Adrenal gland (tissue), 5 donors: ENCODE measurements around the gene SLC17A3.

Experiments used
- POLR2A ChIP-seq, 2 donors: fragments of 450-650 bp; IDR thresholded peaks; one replicate each; pipeline ENCODE4 v1.6.1; 2017; ENCODE audit warnings: antibody characterized with exemption in 2 of 2, mild to moderate bottlenecking in 2 of 2, moderate library complexity in 1 of 2
- TF ChIP-seq, protein P1 (sequence below), 6 experiments: fragments of 450-650 bp in 4 of 6; fragments of 200-600 bp in 2 of 6; sonication (generic) in 1 of 6; IDR thresholded peaks; 1 replicate in 5 of 6; 2 replicates in 1 of 6; pipeline versions ENCODE4 v1.5.1 to v1.8.0; 2016 to 2021; ENCODE audit warnings: antibody characterized with exemption in 6 of 6, mild to moderate bottlenecking in 2 of 6, moderate library complexity in 1 of 6
- donor health status: DM: no; HTN: no; CAD: no.

- TF ChIP-seq, protein P1, sequence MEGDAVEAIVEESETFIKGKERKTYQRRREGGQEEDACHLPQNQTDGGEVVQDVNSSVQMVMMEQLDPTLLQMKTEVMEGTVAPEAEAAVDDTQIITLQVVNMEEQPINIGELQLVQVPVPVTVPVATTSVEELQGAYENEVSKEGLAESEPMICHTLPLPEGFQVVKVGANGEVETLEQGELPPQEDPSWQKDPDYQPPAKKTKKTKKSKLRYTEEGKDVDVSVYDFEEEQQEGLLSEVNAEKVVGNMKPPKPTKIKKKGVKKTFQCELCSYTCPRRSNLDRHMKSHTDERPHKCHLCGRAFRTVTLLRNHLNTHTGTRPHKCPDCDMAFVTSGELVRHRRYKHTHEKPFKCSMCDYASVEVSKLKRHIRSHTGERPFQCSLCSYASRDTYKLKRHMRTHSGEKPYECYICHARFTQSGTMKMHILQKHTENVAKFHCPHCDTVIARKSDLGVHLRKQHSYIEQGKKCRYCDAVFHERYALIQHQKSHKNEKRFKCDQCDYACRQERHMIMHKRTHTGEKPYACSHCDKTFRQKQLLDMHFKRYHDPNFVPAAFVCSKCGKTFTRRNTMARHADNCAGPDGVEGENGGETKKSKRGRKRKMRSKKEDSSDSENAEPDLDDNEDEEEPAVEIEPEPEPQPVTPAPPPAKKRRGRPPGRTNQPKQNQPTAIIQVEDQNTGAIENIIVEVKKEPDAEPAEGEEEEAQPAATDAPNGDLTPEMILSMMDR (IDR thresholded peaks at IDR 0.05), result no peak
- no peak for TF ChIP-seq POLR2A (IDR thresholded peaks at IDR 0.05)
These were observed 24.4 kb upstream of the SLC17A3 start for GRCh38 chr6:25898289-25898977.
